Fibroblast of skin of left biceps (primary cell): ENCODE results near the gene DTNBP1.
A peak's percentile ranks its signal among the peaks of the same experiment; 100 is the strongest.

ENCODE experiments used
- DNase-seq, 2 experiments: peaks; one replicate each; pipeline ENCODE4 v3.0.0-alpha.2; 2013; ENCODE audit warnings: low read depth in 2 of 2

Gene DTNBP1

DNA sequence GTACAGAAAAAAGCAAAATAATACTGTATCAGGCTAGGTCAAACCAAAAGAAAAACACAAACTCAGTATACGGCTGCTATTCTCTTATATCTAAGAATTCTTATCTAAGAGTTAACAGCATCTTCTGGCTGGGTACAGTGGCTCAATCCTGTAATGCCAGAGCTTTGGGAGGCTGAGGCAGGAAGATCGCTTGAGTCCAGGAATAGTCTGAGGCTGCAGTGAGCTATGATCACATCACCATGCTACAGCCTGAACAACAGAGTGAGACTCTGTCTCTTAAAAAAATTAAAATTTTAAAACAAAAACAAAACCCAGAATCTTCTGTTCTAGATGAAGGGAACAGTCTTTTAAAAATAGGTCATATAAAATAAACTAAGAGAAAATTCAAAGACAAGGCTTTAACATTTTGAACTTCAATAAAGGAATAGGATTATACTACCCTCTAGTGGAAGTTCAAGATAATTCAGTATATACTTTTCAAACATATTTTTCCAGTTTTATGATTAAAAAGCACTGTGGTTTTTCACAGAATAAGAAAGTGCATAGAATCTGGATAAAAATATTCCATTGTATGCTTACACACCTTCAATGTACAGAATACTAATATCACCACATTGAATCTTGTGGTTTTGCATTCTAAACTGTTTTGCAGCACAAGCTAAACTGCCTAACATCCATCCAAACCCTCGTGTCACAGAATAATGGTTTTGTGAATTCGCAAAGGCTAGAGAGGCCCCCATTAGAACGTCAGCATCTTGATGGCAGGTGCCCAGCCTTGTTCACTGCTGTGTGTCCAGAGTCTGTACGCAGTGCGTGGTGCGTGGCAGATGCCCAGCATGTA, 39.3 kb downstream of the DTNBP1 start:
- peak in 1 of 2 experiments; percentile 13 for DNase-seq

DNA sequence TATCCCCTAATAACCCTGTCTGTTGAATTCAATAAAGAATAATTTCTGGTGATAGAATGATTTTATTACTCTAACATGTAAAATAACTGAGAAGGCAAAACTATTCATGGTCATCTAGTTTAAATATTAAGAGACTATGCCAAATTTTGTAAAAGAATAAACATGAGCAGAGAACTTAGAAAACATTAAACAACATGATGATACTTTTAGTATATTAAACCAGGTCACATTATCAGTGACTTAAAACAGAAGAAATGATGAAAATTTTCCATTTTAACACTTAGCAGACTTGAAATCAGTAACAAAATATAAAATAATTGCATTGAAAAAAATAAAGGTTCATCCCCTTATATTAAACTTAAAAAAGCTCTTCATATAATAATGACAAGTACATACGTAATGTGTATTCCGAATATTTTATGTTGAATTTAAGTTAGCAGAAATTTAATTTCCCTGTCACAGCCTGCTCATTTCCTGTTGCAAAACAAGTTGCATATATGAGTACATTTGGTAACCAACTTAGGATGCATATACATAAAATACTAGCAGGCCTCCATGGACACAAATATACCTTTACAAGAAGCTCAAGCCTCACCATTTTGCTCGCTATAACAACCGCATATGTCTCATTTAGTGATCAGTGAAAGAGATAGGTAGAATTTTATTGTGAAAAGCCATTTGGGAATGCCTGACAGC, 40.6 kb downstream of the DTNBP1 start:
- DNase-seq = no peak

DNA sequence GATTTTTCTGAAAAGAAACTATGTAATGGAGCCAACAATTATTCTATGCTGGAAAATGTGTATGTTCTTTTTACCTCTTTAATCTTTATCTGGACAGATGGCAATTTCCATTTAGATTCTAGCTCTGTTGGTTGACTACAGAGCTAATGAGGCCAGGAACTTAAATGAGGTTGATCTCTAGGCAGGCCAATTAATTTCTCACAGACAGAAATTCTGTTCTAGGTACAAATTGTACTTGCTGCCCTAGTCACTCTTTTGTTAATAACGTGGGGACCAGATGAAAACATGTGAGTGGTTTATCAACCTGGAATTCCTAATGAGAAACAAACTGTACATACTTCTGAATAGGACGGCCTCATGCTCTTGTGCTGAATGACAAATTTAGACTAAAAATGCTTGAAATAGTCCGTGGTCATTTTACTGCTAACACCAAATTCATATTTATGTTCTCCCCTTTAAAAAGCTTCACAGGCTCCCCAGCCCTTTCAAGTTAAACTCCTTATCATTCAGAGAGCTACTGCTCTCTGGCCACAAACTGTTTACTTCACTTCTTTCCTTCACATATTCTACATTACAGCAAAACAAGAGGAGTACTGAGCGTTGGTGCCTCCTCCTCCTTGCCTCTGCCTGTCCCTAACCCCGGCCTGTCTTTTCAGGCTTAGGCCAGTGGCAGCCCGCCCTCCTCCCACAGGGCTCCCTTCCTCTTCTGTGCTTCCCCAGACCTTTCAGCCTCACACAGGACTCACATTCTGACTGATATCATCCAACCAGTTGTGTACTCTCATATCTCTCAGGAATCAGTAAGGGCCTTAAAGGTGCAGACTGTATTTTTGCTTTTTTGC, 41.4 kb downstream of the DTNBP1 start:
- DNase-seq = no peak

DNA sequence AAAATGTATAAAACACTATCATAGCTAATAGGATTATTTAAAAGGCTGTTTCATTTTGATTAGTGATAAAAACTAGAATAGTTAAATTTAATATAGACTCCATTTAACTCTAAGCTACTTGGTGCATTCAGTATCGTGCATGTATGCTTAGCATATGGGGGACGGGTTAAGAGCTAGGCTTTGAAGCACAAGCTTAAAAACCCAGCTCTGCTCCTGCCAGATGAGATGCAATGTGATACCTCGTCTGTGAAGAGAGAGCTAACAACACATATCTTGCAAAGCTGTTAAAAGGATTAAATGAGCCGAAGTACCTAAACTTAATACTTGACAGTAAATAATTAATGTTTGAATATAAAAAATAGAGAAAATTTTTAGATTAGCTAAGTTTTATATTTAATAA, 42.2 kb downstream of the DTNBP1 start:
- DNase-seq = no peak

DNA sequence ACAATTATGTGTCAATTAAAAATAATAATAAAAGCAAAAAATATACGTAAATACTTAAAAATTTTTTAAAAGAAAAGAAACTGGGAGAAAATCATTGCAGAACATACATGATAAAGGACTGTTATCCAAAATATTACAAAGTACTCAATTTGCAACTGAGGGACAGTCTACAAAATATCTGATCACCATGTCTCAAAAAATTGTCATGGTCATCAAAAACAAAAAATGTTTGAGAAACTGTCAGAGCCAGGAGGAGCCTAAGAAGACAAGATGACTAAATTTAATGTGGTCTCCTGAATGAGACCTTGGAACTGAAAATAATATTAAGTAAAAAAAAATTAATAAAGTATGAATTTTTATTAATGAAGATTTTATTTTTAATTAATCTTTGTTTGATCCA, 43.5 kb downstream of the DTNBP1 start:
- no peak for DNase-seq

DNA sequence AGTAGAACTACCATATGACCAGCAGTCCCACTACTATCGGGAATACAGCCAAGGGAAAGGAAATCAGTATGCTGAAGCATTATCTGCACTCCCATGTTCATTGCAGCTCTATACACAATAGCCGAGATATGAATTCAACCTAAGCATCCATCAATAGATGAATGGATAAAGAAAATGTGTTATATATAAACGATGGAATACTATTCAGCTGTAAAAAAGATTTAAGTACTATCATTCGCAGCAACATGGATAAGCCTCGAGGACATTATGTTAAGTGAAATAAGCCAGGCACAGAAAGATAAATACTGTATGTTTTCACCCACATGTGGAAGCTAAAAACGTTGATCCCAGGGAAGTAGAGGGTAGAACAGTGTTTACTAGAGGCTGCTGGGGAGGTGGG, 44.1 kb downstream of the DTNBP1 start:
- no peak for DNase-seq

DNA sequence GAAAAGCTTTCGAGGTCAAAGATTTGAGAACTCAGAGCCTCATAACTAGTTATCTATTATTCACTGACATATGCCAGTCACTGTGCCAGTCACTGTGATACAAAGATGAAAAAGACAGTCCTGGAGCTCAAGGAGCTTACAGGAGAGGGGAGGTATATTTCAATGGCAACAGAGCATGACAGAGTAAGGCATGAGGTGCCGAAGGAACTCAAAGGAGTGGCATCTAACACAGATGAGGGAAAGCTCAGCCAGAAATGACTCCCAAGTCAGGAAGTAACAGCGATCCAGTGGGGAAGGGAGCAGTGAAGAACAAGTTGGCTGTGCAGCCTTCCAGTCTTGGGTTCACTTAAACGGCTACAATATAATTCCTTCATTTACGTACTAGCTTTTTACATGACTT, 46.6 kb downstream of the DTNBP1 start:
- DNase-seq = no peak

DNA sequence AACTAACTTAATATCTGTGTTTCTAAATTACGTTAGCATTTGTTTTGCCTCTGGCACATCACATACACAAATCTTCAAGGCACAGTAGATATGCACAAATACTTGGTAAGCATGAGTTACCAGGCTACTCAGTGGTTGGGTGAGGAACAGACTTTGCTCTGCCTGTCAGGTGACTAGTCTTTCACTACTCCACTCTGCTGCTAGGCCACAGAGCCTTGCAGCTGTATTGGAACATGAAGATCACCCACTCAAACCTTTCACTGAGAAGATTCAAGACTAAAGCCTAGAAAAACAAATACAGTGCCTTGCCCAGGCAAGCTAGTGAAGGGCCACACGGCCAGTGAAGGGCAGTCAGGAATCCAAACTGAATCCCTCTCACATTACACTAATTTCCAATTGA, 47.0 kb downstream of the DTNBP1 start:
- DNase-seq = no peak

DNA sequence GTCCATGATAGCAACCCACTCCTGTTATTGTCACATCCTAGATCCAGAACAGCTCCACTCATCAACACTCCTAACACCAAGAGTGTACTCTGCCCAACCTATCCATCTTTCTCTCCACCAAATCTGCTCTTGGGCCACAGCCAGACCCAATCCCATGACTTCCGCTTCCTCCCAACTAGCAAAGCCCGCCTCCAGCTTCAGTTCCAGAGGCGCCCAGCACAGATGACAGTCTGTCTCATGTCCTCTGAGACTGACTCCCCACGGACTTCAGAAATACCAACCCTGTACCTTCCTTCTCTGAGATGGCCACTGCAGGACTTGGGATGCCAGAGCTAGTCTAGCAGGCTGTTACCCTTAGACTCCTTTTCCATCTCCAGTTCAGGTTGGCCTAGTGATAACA, 48.6 kb downstream of the DTNBP1 start:
- DNase-seq = no peak

DNA sequence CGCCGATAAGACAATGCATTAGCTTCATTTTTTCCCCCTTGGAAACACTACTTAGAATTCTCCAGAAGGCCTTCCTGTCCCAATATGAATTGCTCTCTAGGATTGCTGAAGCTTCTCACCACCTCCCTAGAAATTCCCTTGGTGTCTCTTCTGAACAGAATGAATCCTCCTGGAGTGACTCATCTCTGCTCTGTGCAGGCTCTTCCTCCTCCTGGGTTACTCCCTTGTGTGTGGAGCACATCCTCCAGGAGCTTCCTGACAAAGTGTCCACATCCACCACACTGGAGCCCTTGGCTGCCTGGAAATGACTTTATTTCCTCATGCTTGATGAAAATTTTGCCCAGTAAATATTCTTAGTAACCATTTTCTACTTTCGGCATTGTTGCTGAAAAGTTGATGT, 54.4 kb downstream of the DTNBP1 start:
- DNase-seq = peak; percentile 55 to 57

DNA sequence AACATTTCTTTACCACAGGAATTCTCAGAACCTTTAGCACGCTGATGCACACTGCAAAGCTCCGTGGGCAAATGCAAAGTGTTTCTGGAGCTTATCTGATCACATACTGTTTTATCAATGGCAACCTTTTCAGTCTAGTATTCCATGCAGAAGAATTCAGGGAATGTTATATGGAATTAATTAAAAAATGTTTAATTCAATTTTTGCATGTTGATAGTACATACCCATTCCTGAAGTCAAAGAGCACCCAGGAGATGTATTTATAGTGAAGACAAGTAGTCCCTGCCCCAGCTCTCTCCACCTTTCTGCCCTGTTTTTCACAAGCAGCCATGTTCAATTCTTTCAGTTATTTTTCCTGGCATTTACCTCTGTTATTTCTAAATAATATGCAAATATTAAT, 55.2 kb downstream of the DTNBP1 start:
- DNase-seq = no peak

DNA sequence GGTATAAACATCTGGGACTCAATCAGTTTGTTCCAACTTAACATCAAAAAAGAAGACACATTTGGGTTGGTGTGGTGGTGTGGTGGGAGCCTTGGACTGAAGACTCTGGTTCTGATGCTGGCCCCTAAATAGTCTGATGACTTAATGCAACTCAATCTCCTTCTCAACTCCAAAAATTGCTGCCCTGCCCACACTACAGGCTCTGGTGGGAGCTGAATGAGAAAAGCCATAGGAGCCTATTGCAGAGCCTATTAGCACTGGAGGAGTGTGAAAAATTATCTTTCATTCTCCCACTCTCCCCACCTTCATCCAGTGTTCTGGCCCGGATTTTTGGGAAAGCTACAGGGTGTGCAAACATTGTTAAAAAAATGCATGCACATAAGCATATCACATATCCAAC, 56.5 kb downstream of the DTNBP1 start:
- DNase-seq = no peak

DNA sequence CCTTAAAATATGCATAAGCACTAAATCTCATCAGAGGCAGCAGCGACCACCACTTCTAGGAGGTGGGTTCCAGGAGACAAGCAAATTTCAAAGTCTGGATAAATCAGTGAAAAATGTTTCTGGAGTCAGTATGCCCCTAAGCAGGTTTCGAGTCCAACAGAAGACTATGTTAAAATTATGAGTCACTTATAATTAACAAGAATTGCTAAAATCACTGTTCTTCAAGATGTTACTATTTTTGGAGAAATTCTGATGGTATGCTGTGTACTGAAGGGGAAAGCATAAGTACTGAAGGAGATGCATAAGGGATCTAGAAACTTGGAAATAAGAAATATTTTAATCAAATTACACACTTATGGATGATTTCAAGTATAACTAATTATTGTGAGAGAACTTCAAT, 58.0 kb downstream of the DTNBP1 start:
- no peak for DNase-seq

DNA sequence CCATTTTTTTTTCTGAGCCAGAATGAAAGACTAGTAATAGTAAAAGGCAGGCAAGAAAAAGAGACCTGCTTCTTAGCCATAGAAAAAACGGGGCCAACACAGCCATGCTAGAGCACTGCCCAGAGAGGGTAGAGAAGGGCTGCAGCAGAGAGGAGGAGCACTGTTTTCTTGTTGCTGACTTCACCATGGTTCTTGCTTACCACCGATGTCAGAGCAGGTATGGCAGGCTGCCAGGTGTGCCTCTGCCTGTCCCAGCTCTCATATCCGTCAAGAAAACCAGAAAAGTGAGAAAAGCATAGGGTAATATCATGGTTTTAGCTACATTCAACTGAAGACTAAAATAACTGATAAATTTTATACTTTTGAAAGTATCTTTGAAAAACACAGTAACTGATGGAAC, 60.7 kb downstream of the DTNBP1 start:
- no peak for DNase-seq

DNA sequence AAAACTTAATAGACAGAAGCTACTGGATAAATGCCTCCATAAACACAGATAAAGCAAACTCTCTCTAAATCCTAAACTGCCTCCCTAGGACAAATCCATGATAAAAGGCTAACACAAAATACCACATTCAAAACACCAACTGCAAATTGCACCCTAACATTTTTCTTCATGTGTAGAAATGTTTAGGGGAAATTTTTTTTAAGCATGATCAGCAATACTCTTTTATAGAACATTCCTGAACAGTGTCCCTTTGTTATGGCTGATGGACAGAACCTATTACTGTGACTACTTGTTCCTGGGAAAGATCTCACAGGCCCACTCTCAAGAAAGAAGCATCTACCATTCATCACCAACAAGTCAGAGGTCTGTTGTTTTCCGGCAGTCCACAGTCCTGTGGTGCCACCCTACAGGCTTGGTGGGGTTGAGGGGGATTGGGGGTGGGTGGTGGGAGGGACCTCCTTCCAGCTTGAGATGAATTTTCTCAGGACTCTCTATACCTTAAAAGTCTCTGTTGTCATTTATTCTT, 64.5 kb downstream of the DTNBP1 start:
- no peak for DNase-seq

DNA sequence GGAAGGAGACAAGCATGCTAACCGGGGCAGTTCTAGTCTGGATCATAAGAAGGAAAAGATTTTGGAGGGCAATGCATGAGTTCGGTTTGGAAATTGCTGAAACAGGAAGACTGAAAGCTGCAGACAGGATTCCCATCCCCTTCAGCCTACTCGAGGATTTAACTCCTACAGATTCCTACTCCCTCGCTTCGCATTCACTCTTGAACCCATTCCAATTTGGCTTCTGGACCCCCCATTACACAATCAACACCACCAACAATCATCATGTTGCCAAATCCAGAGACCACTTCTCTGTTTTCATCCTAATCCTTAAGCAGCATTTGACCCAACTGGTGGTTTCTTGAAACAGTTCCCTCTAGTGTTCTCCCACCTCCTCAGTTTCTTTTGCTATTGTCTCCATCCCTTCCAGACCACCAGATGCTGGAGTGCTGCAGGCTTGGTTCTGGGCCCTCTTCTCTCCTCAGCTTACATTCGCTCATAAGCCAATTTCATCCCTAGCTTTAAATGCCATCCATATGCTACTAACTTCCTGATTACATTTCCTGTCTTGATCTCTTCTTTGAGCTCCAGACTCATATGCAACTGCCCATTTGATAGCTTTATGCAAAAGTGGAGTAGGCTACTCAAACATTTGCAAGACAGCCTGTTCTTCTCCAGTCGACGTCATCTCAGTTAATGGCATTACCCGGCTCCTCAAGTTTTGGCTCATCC, 66.5 kb downstream of the DTNBP1 start:
- DNase-seq = no peak

DNA sequence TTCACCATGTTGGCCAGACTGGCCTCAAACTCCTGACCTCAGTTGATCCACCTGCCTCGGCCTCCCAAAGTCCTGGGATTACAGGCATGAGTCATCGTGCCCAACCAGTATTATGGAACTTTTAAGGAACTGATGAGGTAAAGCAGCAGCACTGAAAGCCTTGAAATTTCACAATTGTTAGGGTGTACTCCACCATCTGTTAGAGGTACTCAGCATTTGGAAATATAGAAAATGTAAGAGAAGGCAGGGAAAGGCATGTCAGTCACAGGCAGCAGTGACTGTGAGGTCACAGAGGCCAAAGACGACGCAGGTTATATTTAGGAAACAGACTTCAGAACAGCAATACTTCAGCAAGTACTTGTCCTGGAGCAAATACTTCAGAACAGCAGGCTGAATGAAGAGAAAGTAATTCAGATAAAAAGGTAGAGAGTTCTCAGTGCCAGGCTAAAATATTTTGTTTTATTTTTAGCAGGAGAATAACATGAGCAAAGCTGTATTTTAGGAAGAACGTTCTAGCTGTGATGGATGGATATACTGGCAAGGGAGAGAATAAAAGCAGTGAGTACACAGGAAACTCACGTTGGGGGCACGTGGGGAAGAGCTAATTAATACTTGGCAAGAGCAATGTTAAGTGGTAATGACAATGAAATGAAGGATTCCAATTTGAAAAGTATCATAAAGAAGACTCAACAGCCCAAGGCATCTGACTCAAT, 67.2 kb downstream of the DTNBP1 start:
- no peak for DNase-seq

DNA sequence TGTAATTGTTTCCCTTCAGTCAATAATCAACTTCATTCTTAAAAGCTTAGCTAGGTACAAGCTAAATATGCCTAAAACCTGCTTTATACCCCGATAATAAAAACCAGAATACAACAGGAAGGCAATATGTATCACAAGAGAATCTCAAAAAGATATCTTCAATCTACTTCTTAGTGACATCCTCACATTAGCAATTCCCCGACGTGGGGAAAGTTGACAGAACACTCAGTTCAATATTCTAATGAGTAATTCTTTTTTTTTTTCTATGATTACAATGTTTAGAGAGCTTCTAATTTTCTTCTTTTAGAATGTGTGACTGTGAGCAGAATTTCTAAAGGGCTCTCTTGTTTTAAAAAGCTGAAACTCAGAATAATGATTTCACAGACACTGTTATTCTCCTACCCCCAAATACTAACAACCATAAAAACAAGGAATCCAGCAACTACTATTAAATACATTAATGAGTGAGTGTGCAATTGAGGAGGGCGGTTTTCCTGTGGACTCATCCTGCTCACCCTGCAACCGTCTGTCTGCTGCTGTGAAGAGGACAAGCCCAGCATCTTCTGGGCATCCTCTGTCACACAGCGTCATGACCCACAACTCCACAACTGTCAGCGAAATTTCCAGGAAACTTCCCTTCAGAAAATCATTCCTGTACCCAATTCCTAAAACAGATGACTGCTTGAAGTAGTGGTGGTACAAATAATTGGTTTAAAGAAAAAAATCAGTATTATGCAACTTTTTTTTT, 68.1 kb downstream of the DTNBP1 start:
- DNase-seq = no peak

DNA sequence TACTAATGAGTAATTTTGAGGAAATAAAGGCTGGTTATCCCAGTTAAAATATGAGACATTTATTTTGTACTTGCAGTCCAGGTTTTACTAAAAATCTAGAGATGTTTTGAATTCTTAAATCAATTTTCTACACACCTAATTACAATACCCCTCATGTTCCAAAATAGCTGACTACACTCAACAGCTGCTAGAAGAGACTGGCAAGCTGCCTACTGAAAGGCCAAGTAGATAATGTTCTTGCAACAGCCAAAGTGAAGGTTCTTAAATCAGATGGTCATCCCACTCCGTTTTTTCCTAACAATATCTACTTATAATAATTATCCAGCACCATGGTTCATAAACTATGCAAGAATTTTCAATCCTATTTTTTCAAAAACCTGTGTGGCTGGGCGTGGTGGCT, 69.0 kb downstream of the DTNBP1 start:
- no peak for DNase-seq

DNA sequence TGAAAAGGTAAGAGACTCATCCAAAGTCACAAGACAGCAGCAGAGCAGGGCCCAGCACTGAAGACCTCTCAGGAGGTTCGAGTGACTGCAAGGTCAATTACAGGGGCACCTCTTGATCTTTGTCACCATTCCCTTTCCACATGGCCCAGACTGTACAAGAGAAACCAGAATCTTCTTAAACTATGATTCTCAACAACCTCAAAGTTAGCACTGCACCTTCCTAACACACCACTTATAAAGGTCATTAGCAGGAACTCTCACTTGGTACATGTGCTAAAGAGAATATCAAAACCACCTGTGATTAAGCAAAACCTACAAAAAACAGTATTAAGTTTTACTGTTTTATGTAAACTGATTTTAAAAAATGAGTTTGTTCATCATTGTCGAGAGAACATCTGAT, 70.2 kb downstream of the DTNBP1 start:
- DNase-seq = no peak
